GM12874 (cell line): ENCODE measurements around the gene LTBP3.

Experiments
- CTCF ChIP-seq: IDR thresholded peaks from 2 replicates; pipeline ENCODE4 v1.5.1; 2011; ENCODE audit warnings: low read depth, mild to moderate bottlenecking, control low read depth, low read length, moderate library complexity; ENCODE audit not compliant: insufficient read depth

Gene LTBP3

GRCh38 chr11:65554057-65554818, 3.9 kb downstream of the LTBP3 start:
- TF ChIP-seq CTCF: no peak

GRCh38 chr11:65553301-65554001, 4.7 kb downstream of the LTBP3 start:
- no peak for TF ChIP-seq CTCF

GRCh38 chr11:65552388-65552951, 5.7 kb downstream of the LTBP3 start:
- TF ChIP-seq CTCF: no peak

GRCh38 chr11:65551572-65552387, 6.4 kb downstream of the LTBP3 start:
- peak; percentile 89 for TF ChIP-seq CTCF

GRCh38 chr11:65549096-65549495, 9.1 kb downstream of the LTBP3 start:
- no peak for TF ChIP-seq CTCF

GRCh38 chr11:65548395-65548794, 9.8 kb downstream of the LTBP3 start:
- no peak for TF ChIP-seq CTCF

- peak; percentile 28; the same call in 1 of the 2 replicates for TF ChIP-seq CTCF
These were observed 10.6 kb downstream of the LTBP3 start for GRCh38 chr11:65547446-65548125.
